C4-2B (cell line): ENCODE results near the gene ITGA4.

ENCODE experiments used
- CTCF ChIP-seq: fragments of 450-650 bp; conservative IDR thresholded peaks from 2 replicates; pipeline ENCODE4 v1.5.1; 2017; ENCODE audit warnings: mild to moderate bottlenecking
- ZFX ChIP-seq: fragments of 450-650 bp; IDR thresholded peaks from 2 replicates; pipeline ENCODE4 v1.6.1; 2017

- no peak for TF ChIP-seq CTCF
- TF ChIP-seq ZFX = no peak
These were observed 79.5 kb downstream of the ITGA4 start for GRCh38 chr2:181536730-181537129.
